Tibial nerve (tissue), 3 donors: Measurements from ENCODE around the gene CELA1.

Source experiments
- CTCF ChIP-seq, 5 experiments: fragments of 200-600 bp in 3 of 5; fragments of 450-650 bp in 2 of 5; sonication (generic) in 3 of 5; IDR thresholded peaks; one replicate each; pipeline ENCODE4 v1.5.1; 2016 to 2019; ENCODE audit warnings: antibody characterized with exemption in 5 of 5, mild to moderate bottlenecking in 3 of 5, moderate library complexity in 2 of 5
- POLR2A ChIP-seq, 2 donors: fragments of 450-650 bp; IDR thresholded peaks; one replicate each; pipeline ENCODE4 v1.6.1; 2017; ENCODE audit warnings: antibody characterized with exemption in 2 of 2, mild to moderate bottlenecking in 2 of 2, moderate library complexity in 2 of 2

- no peak for TF ChIP-seq CTCF (IDR thresholded peaks at IDR 0.05)
- TF ChIP-seq POLR2A (IDR thresholded peaks at IDR 0.05), result no peak
Observed at GRCh38 chr12:51345681-51346080, 798 bp downstream of the CELA1 start.
